HG03378 (cell line): ENCODE measurements around the gene PIR.

Experiments
- ATAC-seq: cut with Tn5 transposase; IDR thresholded peaks from one replicate; pipeline ENCODE4 v1.9.1; 2021; ENCODE audit warnings: mild to moderate bottlenecking, moderate library complexity; ENCODE audit not compliant: unreplicated experiment

PIR gene

DNA sequence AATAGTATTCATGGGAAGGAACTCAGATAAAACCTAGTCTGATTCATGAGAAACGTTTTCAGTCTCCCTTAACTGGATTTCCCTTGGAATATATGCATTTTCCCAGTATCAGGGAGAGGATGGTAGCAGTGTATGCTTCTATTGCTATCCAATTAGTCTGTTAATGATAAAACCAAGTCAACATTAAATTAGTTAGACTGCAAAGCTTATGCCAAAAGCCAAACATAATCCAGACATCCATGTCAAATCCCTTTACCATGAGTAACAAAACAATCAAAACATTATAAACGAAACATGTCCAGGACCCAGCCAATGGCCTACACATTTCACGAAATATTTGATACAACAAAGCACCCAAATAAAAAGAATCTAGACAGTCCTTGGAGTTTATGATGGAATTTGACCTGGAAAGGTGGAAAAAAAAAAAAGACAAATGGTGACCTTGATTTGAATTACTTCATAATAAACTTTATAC, 74.4 kb downstream of the PIR start:
- ATAC-seq = no peak

- no peak for ATAC-seq
These were observed 75.0 kb downstream of the PIR start for GRCh38 chrX:15418041-15418706.

GRCh38 chrX:15416133-15416993, 76.8 kb downstream of the PIR start:
- no peak for ATAC-seq

DNA sequence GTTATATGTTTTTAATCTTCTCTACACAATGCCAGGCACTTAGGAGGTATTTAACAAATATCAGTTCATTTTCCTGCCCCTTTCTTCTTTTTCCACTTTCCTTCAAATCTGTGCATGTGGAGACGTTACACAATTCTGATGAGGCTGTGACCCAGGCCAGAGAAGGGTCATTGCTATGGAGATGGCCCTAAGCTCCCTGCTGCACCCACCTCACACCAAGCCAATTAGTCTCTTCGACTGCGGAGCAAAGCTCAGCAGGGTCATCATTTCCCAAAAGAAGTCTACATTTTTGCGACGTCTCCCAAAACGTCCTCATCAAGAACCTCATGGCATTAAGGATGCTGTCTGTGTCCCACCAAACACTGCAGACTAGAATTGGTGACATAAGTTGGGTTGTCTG, 80.0 kb downstream of the PIR start:
- ATAC-seq = no peak

GRCh38 chrX:15410947-15411346, 82.2 kb downstream of the PIR start:
- ATAC-seq = no peak

DNA sequence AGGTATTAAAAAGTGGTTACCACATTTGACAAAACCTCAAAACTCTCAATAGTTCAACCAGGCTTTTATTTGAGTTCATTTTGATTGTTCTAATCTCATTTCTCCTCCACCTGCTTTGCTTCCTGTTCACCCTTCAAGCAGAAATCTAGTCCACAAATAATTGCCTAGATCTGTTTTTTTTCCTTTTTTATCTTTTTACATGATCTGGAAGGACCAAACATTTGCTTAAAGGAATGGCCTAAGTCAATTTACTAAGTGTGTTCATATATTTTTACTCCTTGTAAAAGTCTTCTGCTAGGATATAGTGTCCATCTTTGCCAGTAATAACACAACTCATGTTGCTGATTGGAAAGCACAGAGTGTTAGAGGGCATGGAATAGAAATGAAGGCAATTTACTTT, 82.7 kb downstream of the PIR start:
- ATAC-seq = no peak

DNA sequence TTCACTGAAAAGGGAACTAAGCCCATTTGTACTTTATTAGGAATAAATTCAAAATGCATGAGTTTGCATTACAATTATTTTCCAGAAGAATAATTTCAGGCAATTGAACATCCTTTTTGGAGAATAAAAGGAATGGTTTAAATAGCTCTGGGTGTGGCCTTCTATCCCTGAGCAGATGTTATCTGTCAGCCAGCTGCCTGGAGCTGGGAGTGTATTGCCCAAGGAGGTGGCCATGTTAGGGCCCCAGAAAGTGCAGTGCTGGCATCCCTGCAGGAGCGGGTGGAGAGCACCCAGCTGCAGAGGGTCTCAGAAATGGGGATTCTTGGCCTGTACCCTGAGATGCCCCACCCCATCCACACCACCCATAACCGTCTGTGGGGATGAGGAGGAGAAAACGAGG, 87.3 kb downstream of the PIR start:
- no peak for ATAC-seq

DNA sequence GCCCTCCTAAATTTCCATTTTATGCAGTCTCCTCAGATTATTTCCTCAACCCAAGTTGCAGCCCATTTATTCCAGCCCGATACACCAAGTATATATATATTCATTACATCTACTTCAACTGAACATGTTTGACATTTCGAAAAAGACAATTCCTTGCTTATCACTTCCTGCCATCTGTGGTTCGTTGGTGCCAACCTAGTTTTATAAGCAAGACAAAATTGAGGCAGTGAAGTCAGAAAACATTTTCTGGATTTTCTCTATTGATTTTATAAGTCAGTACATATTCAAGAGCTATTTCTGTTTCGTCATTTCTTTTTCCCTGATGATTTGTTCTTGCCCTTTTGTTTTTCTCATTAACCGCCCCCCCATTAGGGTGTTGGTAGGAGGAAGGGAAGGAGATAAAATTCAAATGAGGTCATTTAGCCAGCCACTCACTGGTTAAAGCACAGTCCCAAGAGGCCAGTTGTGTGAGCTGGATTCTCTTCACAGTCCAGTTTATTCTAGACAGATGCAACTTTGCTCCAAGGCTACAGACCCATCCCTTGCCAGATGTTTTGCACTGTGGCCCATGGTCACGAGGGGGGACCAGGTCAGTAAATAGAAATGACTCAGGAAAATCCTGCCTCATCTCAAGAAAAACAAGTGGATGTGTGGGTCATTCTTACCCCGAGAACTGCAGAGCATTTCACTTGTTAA, 88.6 kb downstream of the PIR start:
- ATAC-seq = no peak

DNA sequence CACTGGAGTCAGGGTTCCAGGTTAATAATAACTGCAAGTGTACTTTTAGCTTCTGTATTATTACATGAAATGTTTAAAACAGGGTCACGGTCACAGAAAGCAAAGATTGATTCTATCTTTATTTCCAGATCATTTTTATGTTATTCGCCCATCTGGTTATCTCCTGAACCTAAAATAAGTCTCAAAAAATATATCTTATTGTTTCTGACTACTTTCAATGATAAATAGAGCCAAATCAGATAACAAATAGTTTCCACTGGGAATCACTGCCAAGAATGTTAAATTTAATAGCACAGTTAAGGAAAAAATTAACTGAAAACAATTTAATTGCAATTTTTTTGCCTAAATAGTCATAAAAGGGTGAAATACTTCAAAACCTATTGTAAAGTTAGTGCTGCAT, 91.8 kb downstream of the PIR start:
- ATAC-seq = no peak

DNA sequence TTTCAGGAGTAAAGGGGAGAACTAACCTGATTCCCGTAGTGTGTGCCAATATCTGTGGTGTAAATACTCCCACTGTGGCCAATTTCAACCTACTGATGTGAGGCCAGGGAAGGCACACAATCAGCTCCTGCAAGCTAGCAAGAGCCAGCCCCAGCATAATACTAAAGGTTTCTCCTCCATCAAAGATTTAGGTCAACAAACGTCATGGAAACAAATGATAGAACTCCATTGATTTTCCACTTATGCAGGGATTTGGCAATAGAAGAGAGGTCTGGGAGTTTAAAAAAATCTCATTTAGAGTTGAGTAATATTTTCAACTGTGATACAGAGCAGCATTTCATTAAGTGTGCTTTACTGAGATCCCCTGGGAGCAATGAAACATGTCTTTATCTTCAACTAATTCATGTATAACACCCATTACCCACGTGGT, 93.2 kb downstream of the PIR start:
- no peak for ATAC-seq

DNA sequence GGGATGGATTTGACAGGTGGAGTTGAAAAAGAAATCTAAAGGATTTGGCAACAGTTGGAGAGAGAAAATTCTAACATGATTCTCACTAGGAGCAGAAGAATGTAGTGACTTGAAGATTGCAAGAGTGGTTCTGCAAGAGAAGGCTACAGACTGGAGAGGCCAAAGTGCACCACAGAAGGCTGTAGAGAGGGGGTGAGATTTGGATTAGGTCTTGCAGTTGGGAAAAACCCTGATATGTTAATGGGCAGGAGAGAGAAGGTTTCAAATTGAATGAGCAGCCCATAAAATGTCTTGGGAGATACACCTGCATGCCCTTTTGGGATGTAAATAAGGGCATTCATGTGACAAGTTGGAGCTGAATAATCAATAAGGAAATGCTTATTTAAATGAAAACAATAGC, 94.3 kb downstream of the PIR start:
- ATAC-seq = no peak

DNA sequence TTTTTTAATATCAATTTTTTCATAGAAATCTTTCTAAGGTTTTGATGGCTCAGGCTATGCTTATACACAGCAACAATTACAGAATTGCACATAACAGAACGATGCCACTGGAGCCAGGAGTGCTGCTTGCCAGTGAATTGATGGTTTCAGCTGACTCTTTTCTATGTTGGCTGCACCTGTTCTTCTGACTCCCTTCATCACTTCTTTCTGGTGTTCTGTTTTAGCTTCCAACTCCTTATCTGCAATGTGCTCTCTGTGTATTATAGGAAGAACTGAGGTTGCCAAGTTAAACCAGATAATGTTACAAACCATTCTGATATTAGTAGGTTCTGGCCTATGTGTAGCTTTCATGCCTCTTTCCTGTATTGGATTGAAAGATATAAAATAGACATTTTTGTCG, 97.3 kb downstream of the PIR start:
- ATAC-seq = no peak

- no peak for ATAC-seq
These were observed 101.3 kb downstream of the PIR start for GRCh38 chrX:15391850-15392249.

DNA sequence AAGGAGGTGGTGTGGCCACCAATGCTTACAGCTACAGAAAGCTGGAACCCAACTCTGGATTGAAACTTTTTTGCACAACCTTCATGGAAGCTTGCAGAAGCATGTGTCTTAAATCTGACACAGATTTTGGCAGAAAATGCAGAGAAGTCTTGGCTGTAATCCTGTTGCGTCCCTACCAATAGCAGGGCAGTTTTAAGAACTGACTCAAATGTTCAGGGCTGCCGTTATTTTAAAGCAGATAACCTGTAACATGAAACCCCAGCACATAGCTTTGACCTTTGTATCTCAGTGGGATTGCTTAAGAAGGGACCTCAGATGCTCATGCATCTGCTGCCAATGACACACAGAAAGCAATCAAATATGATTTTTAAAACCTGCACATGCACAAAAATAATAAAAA, 108.8 kb downstream of the PIR start, which contains the start of gene VEGFD:
TSS of gene VEGFD (minus strand) at position 110 of the 400 bp plus-strand sequence. CDS start 467 bp downstream, outside the sequence.
- ATAC-seq = no peak

DNA sequence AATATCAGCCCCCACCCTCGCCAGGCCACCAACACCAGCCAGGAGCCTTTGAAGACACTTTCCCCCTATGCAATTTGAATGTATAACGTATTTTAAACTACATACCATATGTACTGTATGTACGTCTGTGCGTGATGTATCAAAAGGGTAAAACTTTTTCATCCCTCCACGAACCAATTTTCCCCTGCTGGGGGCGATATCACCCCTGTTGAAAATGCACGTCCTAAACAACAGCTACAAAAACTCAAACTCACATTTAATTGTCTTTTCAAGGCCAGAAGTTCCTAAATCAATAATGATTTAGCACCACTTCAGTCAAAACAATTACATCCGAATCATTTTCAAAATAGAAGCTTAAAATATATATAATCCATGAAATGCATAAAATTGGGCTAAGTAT, 110.3 kb downstream of the PIR start:
- no peak for ATAC-seq

DNA sequence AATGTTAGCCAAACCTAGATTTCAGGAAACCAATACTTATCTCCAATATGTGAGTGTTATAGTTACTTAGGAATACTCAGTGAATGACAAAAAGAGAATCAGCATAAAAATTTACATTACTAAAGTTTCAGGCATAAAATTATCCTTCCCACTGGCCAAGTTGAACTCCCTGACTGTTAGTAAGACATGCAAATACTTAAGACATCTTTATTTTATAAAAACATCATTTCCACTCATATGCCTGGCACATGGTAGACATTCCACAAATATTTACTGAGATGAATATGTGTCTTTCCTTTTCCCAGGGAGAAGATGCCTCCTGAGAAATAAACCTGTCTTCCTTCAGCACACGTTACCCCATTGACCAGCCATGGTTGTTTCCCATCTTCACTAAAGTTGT, 116.2 kb downstream of the PIR start:
- ATAC-seq = no peak

DNA sequence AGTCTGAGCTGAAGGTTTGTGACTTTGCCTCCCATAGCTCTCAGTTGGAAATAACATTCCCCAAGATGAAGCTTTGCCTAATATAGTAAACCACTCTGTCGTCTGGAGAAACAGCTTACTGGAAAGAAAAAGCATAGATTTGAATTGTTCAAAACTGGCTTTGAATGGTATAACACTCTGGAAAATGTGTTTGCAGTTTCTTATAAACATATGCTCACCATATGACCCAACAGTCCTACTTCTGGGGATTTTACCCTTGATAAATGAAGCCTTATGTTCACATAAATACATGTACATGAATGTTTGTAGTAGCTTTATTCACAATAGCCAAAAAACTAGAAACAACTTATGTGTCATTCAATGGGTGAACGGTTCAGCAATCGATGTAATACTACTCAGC, 119.2 kb downstream of the PIR start:
- ATAC-seq = no peak

- no peak for ATAC-seq
These were observed 126.4 kb downstream of the PIR start for GRCh38 chrX:15366506-15367352.

- no peak for ATAC-seq
These were observed 133.4 kb downstream of the PIR start for GRCh38 chrX:15359701-15360100.

DNA sequence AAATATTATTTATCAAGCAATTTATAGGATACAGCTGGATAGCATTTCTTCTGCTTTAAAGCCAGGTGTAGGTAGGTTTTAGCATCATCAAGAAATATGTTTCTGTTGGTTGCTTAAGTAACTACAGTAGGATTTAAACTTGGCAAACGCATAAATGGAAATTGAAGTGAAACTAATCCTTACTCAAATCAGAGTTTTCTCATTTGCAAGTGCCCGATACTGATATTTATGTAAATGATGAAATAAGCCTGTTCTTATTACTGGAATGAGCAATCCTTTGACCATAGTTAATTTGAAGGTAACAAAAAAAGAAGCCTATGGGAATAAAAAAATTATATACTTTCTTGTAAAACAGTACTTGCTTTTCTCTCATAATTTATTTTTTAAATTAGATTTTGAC, 134.6 kb downstream of the PIR start:
- no peak for ATAC-seq

- no peak for ATAC-seq
These were observed 136.7 kb downstream of the PIR start for GRCh38 chrX:15356444-15356843.
